Amniotic stem cell (primary cell): ENCODE results near the gene NOTCH3.

Experiments
- DNase-seq: peaks from one replicate; lab custom pipeline; 2025; lab: John Stamatoyannopoulos, UW

The NOTCH3 gene

GRCh38 chr19:15196360-15197005 lies 4.3 kb downstream of the NOTCH3 start:
- no peak for DNase-seq

- no peak for DNase-seq
These were observed 5.1 kb downstream of the NOTCH3 start for GRCh38 chr19:15195371-15196334.

- no peak for DNase-seq
These were observed 5.9 kb downstream of the NOTCH3 start for GRCh38 chr19:15194938-15195337.

- DNase-seq = no peak
These were observed 8.8 kb downstream of the NOTCH3 start for GRCh38 chr19:15191982-15192381.

GRCh38 chr19:15191514-15191913 lies 9.3 kb downstream of the NOTCH3 start:
- DNase-seq = no peak

- no peak for DNase-seq
These were observed 11.9 kb downstream of the NOTCH3 start for GRCh38 chr19:15188851-15189250.

- no peak for DNase-seq
These were observed 13.5 kb downstream of the NOTCH3 start for GRCh38 chr19:15187026-15188007.

- no peak for DNase-seq
These were observed 15.6 kb downstream of the NOTCH3 start for GRCh38 chr19:15185188-15185587.

GRCh38 chr19:15184776-15185175 lies 16.0 kb downstream of the NOTCH3 start:
- DNase-seq = no peak

- DNase-seq = no peak
These were observed 19.4 kb downstream of the NOTCH3 start for GRCh38 chr19:15181394-15181793.

GRCh38 chr19:15180451-15181390 lies 20.1 kb downstream of the NOTCH3 start:
- DNase-seq = no peak

- no peak for DNase-seq
These were observed 22.0 kb downstream of the NOTCH3 start for GRCh38 chr19:15178629-15179308.

- peak; percentile 61 for DNase-seq
These were observed 23.3 kb downstream of the NOTCH3 start for GRCh38 chr19:15177269-15178116.

- DNase-seq = no peak
These were observed 25.2 kb downstream of the NOTCH3 start for GRCh38 chr19:15175609-15176008.

GRCh38 chr19:15173746-15174404 lies 26.9 kb downstream of the NOTCH3 start:
- no peak for DNase-seq

GRCh38 chr19:15170345-15170744 lies 30.4 kb downstream of the NOTCH3 start:
- DNase-seq = no peak

- no peak for DNase-seq
These were observed 31.1 kb downstream of the NOTCH3 start for GRCh38 chr19:15169541-15170285.

GRCh38 chr19:15166700-15167099 lies 34.1 kb downstream of the NOTCH3 start:
- DNase-seq = no peak
